IMR-90 (cell line): ENCODE results near the gene TIA1. TPM values are rescaled to one million over a fixed set of nuclear protein-coding genes. Genes with fewer than 3 reads are reported as not detected.

Experiments used
- ATAC-seq: fragments of 200-7000 bp; cut with Tn5 transposase; 2 replicates; pipeline ENCODE4 v1.9.1; 2020; ENCODE audit warnings: low read depth, mild to moderate bottlenecking, moderate library complexity
- BruUV-seq: library from RNA; stranded (reverse); fragments of 400-500 nt; replicated peaks from 2 replicates; lab custom pipeline; 2021; lab: Mats Ljungman, UMichigan
- CTCF ChIA-PET: fragments of 300-600 bp; formaldehyde crosslinking; extraction: SDS; loops from one replicate; lab custom pipeline; 2021; ENCODE audit warnings: antibody characterized with exemption; lab: Yijun Ruan, JAX
- POLR2A ChIA-PET: fragments of 300-600 bp; sonication (Branson Sonifier 250); formaldehyde crosslinking; loops from one replicate; lab custom pipeline; 2022; ENCODE audit warnings: antibody characterized with exemption; ENCODE audit not compliant: unreplicated experiment; lab: Charles Lee
- DNase-seq: peaks from one replicate; pipeline ENCODE4 v3.0.0; 2013
- H2AFZ ChIP-seq: replicated peaks from 2 replicates; pipeline ENCODE3; 2013; ENCODE audit warnings: low read length, mild to moderate bottlenecking; ENCODE audit not compliant: poor library complexity
- H2AK5ac ChIP-seq: 2 replicates; pipeline ENCODE4 v1.6.1; 2013; ENCODE audit warnings: low read depth, low read length, inconsistent platforms
- H2AK9ac ChIP-seq: replicated peaks from 2 replicates; pipeline ENCODE3; 2013; ENCODE audit warnings: mild to moderate bottlenecking, low read depth, low read length, moderate library complexity; ENCODE audit not compliant: poor library complexity
- H2BK120ac ChIP-seq: 2 replicates; pipeline ENCODE4 v1.6.1; 2013; ENCODE audit warnings: low read depth, low read length, inconsistent platforms
- H2BK15ac ChIP-seq: 3 replicates; pipeline ENCODE4 v1.6.1; 2013; ENCODE audit warnings: low read depth, low read length, inconsistent platforms
- H2BK20ac ChIP-seq: 2 replicates; pipeline ENCODE4 v1.6.1; 2013; ENCODE audit warnings: low read depth, mild to moderate bottlenecking, inconsistent platforms, low read length, moderate library complexity
- H2BK5ac ChIP-seq: 2 replicates; pipeline ENCODE4 v1.6.1; 2013; ENCODE audit warnings: mild to moderate bottlenecking, low read depth, low read length, inconsistent platforms; ENCODE audit not compliant: poor library complexity, severe bottlenecking
- H3K14ac ChIP-seq: replicated peaks from 2 replicates; pipeline ENCODE4 v1.6.1; 2013; ENCODE audit warnings: low read depth, low read length, inconsistent platforms
- H3K18ac ChIP-seq: 2 replicates; pipeline ENCODE4 v1.6.1; 2013; ENCODE audit warnings: low read depth, low read length, control low read depth
- H3K23ac ChIP-seq: 2 replicates; pipeline ENCODE4 v1.6.1; 2013; ENCODE audit warnings: low read depth, low read length, inconsistent platforms
- H3K27ac ChIP-seq: 2 replicates; pipeline ENCODE4 v1.5.1; 2013; ENCODE audit warnings: mild to moderate bottlenecking, control low read depth, low read length; ENCODE audit not compliant: insufficient read depth
- H3K27me3 ChIP-seq: 2 replicates; pipeline ENCODE4 v1.6.1; 2013; ENCODE audit warnings: low read length; ENCODE audit not compliant: control insufficient read depth, insufficient read depth
- H3K36me3 ChIP-seq: 2 replicates; pipeline ENCODE4 v1.6.1; 2013; ENCODE audit warnings: low read length, mixed read lengths; ENCODE audit not compliant: control insufficient read depth, insufficient read depth
- H3K4ac ChIP-seq: 2 replicates; pipeline ENCODE4 v1.6.1; 2013; ENCODE audit warnings: low read depth, low read length, inconsistent platforms
- H3K4me1 ChIP-seq: 2 replicates; pipeline ENCODE4 v1.6.1; 2013; ENCODE audit warnings: low read length, mixed read lengths; ENCODE audit not compliant: control insufficient read depth, insufficient read depth
- H3K4me2 ChIP-seq: 2 replicates; pipeline ENCODE4 v1.6.1; 2013; ENCODE audit warnings: low read depth, mild to moderate bottlenecking, control low read depth, low read length, moderate library complexity
- H3K4me3 ChIP-seq: 2 replicates; pipeline ENCODE4 v1.5.1; 2013; ENCODE audit warnings: low read depth, mild to moderate bottlenecking, control low read depth, low read length, moderate library complexity; ENCODE audit not compliant: insufficient read depth
- H3K56ac ChIP-seq: 2 replicates; pipeline ENCODE4 v1.6.1; 2013; ENCODE audit warnings: low read length, inconsistent platforms; ENCODE audit not compliant: insufficient read depth; ENCODE audit errors: extremely low read depth
- H3K79me1 ChIP-seq, 2 experiments: 2 replicates each; pipeline ENCODE4 v1.6.1; 2013; ENCODE audit warnings: low read length in 2 of 2, inconsistent platforms in 1 of 2, low read depth in 1 of 2
- H3K9ac ChIP-seq: 2 replicates; pipeline ENCODE4 v1.6.1; 2013; ENCODE audit warnings: low read depth, low read length, control low read depth
- H3K9me1 ChIP-seq: 2 replicates; pipeline ENCODE4 v1.6.1; 2013; ENCODE audit warnings: low read length, inconsistent platforms; ENCODE audit not compliant: insufficient read depth
- H3K9me3 ChIP-seq: 2 replicates; pipeline ENCODE4 v1.6.1; 2013; ENCODE audit warnings: low read length; ENCODE audit not compliant: control insufficient read depth, insufficient read depth
- H4K20me1 ChIP-seq: 2 replicates; pipeline ENCODE4 v1.6.1; 2013; ENCODE audit warnings: low read length, inconsistent platforms; ENCODE audit not compliant: insufficient read depth
- H4K5ac ChIP-seq: 2 replicates; pipeline ENCODE4 v1.6.1; 2013; ENCODE audit warnings: mild to moderate bottlenecking, low read depth, low read length, control low read depth
- H4K8ac ChIP-seq, 2 experiments: 2 replicates each; pipeline ENCODE4 v1.6.1; 2013; ENCODE audit warnings: low read depth in 2 of 2, low read length in 2 of 2, control low read depth in 1 of 2, inconsistent platforms in 1 of 2
- H4K91ac ChIP-seq: 2 replicates; pipeline ENCODE4 v1.6.1; 2013; ENCODE audit warnings: low read depth, low read length, inconsistent platforms; ENCODE audit not compliant: insufficient read depth
- CHD1 ChIP-seq: IDR thresholded peaks from 2 replicates; pipeline ENCODE4 v1.6.1; 2012; ENCODE audit warnings: low read depth, low read length, improper control_type of control experiment
- MAFK ChIP-seq: IDR thresholded peaks from 2 replicates; pipeline ENCODE4 v1.6.1; 2012; ENCODE audit warnings: low read depth, low read length, improper control_type of control experiment
- MXI1 ChIP-seq: IDR thresholded peaks from 2 replicates; pipeline ENCODE4 v1.6.1; 2012; ENCODE audit warnings: low read depth, mild to moderate bottlenecking, low read length, moderate library complexity, borderline replicate concordance
- WGBS, 2 experiments: methylation state at CpG; one replicate each; pipeline versions ENCODE4 v1.1.5 to v1.1.7; 2013; ENCODE audit warnings: missing lambda C conversion rate in 2 of 2; ENCODE audit not compliant: insufficient read length in 1 of 2; ENCODE audit errors: extremely low coverage in 2 of 2; 5-methylcytosine and 5-hydroxymethylcytosine counted together
- dilution Hi-C: fragments of 300-500 bp; cut with HindIII; formaldehyde crosslinking; loops from one replicate; pipeline ENCODE4 v1.14.3; 2018; ENCODE audit warnings: low sequenced_read_pairs; ENCODE audit not compliant: unreplicated experiment
- in situ Hi-C: fragments of 300-500 bp; cut with MboI; formaldehyde crosslinking; loops from 3 replicates; pipeline ENCODE4 v1.14.3; 2019; ENCODE audit warnings: low sequenced_read_pairs, inconsistent platforms, mixed read lengths
- intact Hi-C: fragments of 100-400 bp; cut with micrococcal nuclease; formaldehyde crosslinking; loops from 2 replicates; pipeline ENCODE4 v1.10.0; 2022
- polyA plus RNA-seq, 3 experiments: library from polyadenylated mRNA; depleted of rRNA; stranded (reverse); fragments of >200 nt; gene quantifications; 2 replicates each; pipeline ENCODE4 v1.2.3, GENCODE V29; 2012; ENCODE audit warnings: low replicate concordance in 1 of 3
- total RNA-seq: library from RNA; depleted of rRNA; stranded (reverse); fragments of >200 nt; gene quantifications from 2 replicates; pipeline ENCODE4 v1.2.3, GENCODE V29; 2012

TIA1 gene
- total and polyA plus RNA-seq, 2 of the 4 experiments (the other 2 are of a cell fraction), result 72.7 to 103 TPM

GRCh38 chr2:70243806-70244584 lies 4.4 kb downstream of the TIA1 start (continued):
- TF ChIP-seq MAFK, result no peak

- H4K20me1 ChIP-seq, result peaks cover 75% of the 10 kb centered on the region
- no peak overlapping the region for H3K56ac ChIP-seq
- POLR2A ChIA-PET, result no interaction called here
- H2BK20ac ChIP-seq, result no peak overlapping the region
- TF ChIP-seq MXI1 (no peak), CHD1 (no peak)
- no peak overlapping the region for H4K5ac ChIP-seq
- no peak overlapping the region for H3K18ac ChIP-seq
- peaks cover 6% of the 10 kb centered on the region; the same call in 1 of the 2 replicates for H3K9me1 ChIP-seq
- ATAC-seq, result no peak
- H2BK5ac ChIP-seq, result no peak overlapping the region
- dilution Hi-C loops, result no loop called here
- no peak overlapping the region for H2AK5ac ChIP-seq
- no peak overlapping the region for H4K8ac ChIP-seq
- CTCF ChIA-PET, result no interaction called here
- H3K4me3 ChIP-seq, result no peak overlapping the region
- no peak overlapping the region for H3K27ac ChIP-seq
- H3K23ac ChIP-seq, result no peak overlapping the region
- no TSS peak for BruUV-seq
- H2BK120ac ChIP-seq, result no peak overlapping the region
- in situ Hi-C loops, result loop anchor here (25.0 kb wide), 1 partner anchor 330 kb away; the partner anchor contains the start of gene MXD1
- no peak overlapping the region for H2AK9ac ChIP-seq
- peaks cover 6% of the 10 kb centered on the region for H3K4me1 ChIP-seq
- no peak overlapping the region for H3K9ac ChIP-seq
- no peak overlapping the region for H2AFZ ChIP-seq
- H3K36me3 ChIP-seq, result peaks cover 2% of the 10 kb centered on the region; the same call in 1 of the 2 replicates
- DNase-seq, result no peak
- H3K4me2 ChIP-seq, result no peak overlapping the region
- no peaks in the 10 kb centered on the region for H3K27me3 ChIP-seq
- H3K4ac ChIP-seq, result no peak overlapping the region
- peaks cover 0 to 30% of the 10 kb centered on the region in 2 experiments; a peak in 2 of 4 replicates for H3K79me1 ChIP-seq
- intact Hi-C loops, result no loop called here
- no peak overlapping the region for H2BK15ac ChIP-seq
- no peak overlapping the region for H3K14ac ChIP-seq
- H4K91ac ChIP-seq, result no peak overlapping the region
- no peaks in the 10 kb centered on the region for H3K9me3 ChIP-seq
- WGBS, 2 experiments, result 100% methylated on average over 1 of the region's 4 CpGs; no CpG with 5 or more reads in 1 of the 2 experiments
Measured at GRCh38 chr2:70242552-70242951, 5.9 kb downstream of the TIA1 start.
